ENCODE data around the gene TNS4. TPM values are rescaled to one million over a fixed set of nuclear protein-coding genes. Genes with fewer than 3 reads are reported as not detected.

The TNS4 gene
- total RNA-seq, 4 donors from 2014 or later, result 1.8 to 2.1 TPM; not detected in 2

- DNase-seq (ENCODE audit: low spot score) (no peak), ATAC-seq (ENCODE audit: low FRiP score) (no peak)
- no peak for TF ChIP-seq CTCF (IDR thresholded peaks at IDR 0.05)
Observed at GRCh38 chr17:40497695-40498094, 3.7 kb downstream of the TNS4 start.

- TF ChIP-seq CTCF (IDR thresholded peaks at IDR 0.05), result no peak
- ATAC-seq (ENCODE audit: low FRiP score) (no peak), DNase-seq (ENCODE audit: low spot score) (no peak)
Observed at GRCh38 chr17:40496634-40497420, 4.6 kb downstream of the TNS4 start.

GRCh38 chr17:40496170-40496569 is 5.3 kb downstream of the TNS4 start:
- no peak for ATAC-seq (ENCODE audit: low FRiP score)
- TF ChIP-seq CTCF (IDR thresholded peaks at IDR 0.05), result no peak
- DNase-seq (ENCODE audit: low spot score), result no peak

- DNase-seq (ENCODE audit: low spot score) (no peak), ATAC-seq (ENCODE audit: low FRiP score) (no peak)
- TF ChIP-seq CTCF (IDR thresholded peaks at IDR 0.05), result no peak
Observed at GRCh38 chr17:40495140-40495539, 6.3 kb downstream of the TNS4 start.

- no peak for ATAC-seq (ENCODE audit: low FRiP score)
- no peak for TF ChIP-seq CTCF (IDR thresholded peaks at IDR 0.05)
- no peak for DNase-seq (ENCODE audit: low spot score)
Observed at GRCh38 chr17:40493697-40494096, 7.7 kb downstream of the TNS4 start.

- no peak for ATAC-seq (ENCODE audit: low FRiP score)
- no peak for TF ChIP-seq CTCF (IDR thresholded peaks at IDR 0.05)
- no peak for DNase-seq (ENCODE audit: low spot score)
Observed at GRCh38 chr17:40491486-40491885, 9.9 kb downstream of the TNS4 start.

GRCh38 chr17:40490982-40491381 is 10.4 kb downstream of the TNS4 start:
- no peak for TF ChIP-seq CTCF (IDR thresholded peaks at IDR 0.05)
- DNase-seq (ENCODE audit: low spot score) (no peak), ATAC-seq (ENCODE audit: low FRiP score) (no peak)

All from omental fat pad (tissue), 4 donors.